Muscle layer of colon (tissue), 2 donors: ENCODE data around the gene POMP.

Experiments
- H3K27ac ChIP-seq: one replicate; pipeline ENCODE4 v1.7.0; 2013; ENCODE audit warnings: low read depth, mild to moderate bottlenecking, low read length, moderate library complexity
- H3K27me3 ChIP-seq, 2 donors: one replicate each; pipeline ENCODE4 v1.7.0; 2013; ENCODE audit warnings: low read length in 2 of 2, mild to moderate bottlenecking in 2 of 2; ENCODE audit not compliant: insufficient read depth in 2 of 2, control insufficient read depth in 1 of 2
- H3K36me3 ChIP-seq: one replicate; pipeline ENCODE4 v1.7.0; 2013; ENCODE audit warnings: mild to moderate bottlenecking, low read length; ENCODE audit not compliant: insufficient read depth
- H3K4me1 ChIP-seq: one replicate; pipeline ENCODE4 v1.7.0; 2013; ENCODE audit warnings: mild to moderate bottlenecking, low read length; ENCODE audit not compliant: insufficient read depth
- H3K4me3 ChIP-seq, 2 donors: one replicate each; pipeline ENCODE4 v1.7.0; 2013; ENCODE audit warnings: low read length in 2 of 2, low read depth in 1 of 2, mild to moderate bottlenecking in 1 of 2, moderate library complexity in 1 of 2
- H3K9ac ChIP-seq: one replicate; pipeline ENCODE4 v1.7.0; 2013; ENCODE audit warnings: low read length
- H3K9me3 ChIP-seq: one replicate; pipeline ENCODE4 v1.7.0; 2013; ENCODE audit warnings: mild to moderate bottlenecking, low read length
- donor health status: abdominal sarcoma.
- donor health status: Adenocarcinoma of cecum.

The POMP gene

GRCh38 chr13:28723806-28724205, 64.9 kb downstream of the POMP start:
- H3K9ac ChIP-seq: no peak overlapping the region
- H3K27me3 ChIP-seq: no peaks in the 10 kb centered on the region
- H3K9me3 ChIP-seq: no peaks in the 10 kb centered on the region
- H3K27ac ChIP-seq: no peak overlapping the region
- peaks cover 7% of the 10 kb centered on the region for H3K4me1 ChIP-seq
- H3K4me3 ChIP-seq: no peak overlapping the region
- no peaks in the 10 kb centered on the region for H3K36me3 ChIP-seq

DNA sequence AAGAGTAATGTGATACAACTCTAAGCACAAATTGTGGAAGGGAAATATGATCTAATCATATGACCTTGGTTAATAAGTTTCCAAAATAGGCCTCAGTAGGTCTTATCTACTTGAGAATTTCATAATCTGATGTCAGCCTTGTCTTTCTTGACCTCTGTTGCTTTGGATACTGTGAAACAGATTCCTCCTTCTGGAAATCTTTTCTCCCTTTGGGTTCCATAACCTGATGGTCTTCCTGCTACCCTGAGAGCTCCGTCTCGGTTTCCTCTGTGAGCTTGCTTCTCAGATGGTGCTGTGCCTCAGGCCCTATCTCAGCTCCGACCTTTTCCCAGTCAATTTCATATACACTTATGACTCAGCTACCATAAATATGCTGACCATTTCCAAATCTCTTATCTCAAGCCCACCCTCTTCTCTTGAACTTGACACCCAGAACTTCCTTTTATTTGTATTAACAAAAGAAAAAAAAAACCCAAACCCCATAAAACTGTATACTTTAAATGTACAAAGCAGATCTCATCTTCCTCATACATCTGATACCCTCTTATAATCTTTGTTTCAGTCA, 66.2 kb downstream of the POMP start:
- Histone ChIP-seq H3K4me1 (no peaks in the 10 kb centered on the region), H3K27ac (no peak overlapping the region), H3K36me3 (no peaks in the 10 kb centered on the region), H3K9me3 (no peaks in the 10 kb centered on the region), H3K4me3 (no peak overlapping the region), H3K27me3 (no peaks in the 10 kb centered on the region), H3K9ac (no peak overlapping the region)
